PFSK-1 (cell line): ENCODE data around the gene KCNG2.

ENCODE experiments used
- FOXP2 ChIP-seq: optimal IDR thresholded peaks from 2 replicates; pipeline ENCODE3; 2011; ENCODE audit warnings: borderline replicate concordance, control low read depth, inconsistent platforms; ENCODE audit not compliant: insufficient read depth; ENCODE audit errors: extremely low read length, extremely low read depth
- POLR2AphosphoS5 ChIP-seq: IDR thresholded peaks from 2 replicates; pipeline ENCODE4 v1.6.1; 2012; ENCODE audit warnings: low read depth, mild to moderate bottlenecking, control low read depth, low read length, moderate library complexity
- SIN3A ChIP-seq: IDR thresholded peaks from 2 replicates; pipeline ENCODE4 v1.6.1; 2012; ENCODE audit warnings: mild to moderate bottlenecking, low read length, moderate library complexity, borderline replicate concordance; ENCODE audit not compliant: insufficient read depth
- TAF1 ChIP-seq: IDR thresholded peaks from 2 replicates; pipeline ENCODE4 v1.6.1; 2012; ENCODE audit warnings: low read length, control low read depth, borderline replicate concordance; ENCODE audit not compliant: insufficient read depth
- TF ChIP-seq, protein P1 (sequence below), 2 experiments: IDR thresholded peaks; 2 replicates each; pipeline versions ENCODE4 v1.6.1 to v1.8.0; 2011 to 2012; ENCODE audit warnings: low read depth in 2 of 2, low read length in 2 of 2, control low read depth in 1 of 2, inconsistent platforms in 1 of 2, mild to moderate bottlenecking in 1 of 2, moderate library complexity in 1 of 2; ENCODE audit not compliant: insufficient read depth in 1 of 2

KCNG2 gene

GRCh38 chr18:79945118-79946042 lies 147.6 kb downstream of the KCNG2 start:
- no peak for TF ChIP-seq FOXP2
- TF ChIP-seq, protein P1, sequence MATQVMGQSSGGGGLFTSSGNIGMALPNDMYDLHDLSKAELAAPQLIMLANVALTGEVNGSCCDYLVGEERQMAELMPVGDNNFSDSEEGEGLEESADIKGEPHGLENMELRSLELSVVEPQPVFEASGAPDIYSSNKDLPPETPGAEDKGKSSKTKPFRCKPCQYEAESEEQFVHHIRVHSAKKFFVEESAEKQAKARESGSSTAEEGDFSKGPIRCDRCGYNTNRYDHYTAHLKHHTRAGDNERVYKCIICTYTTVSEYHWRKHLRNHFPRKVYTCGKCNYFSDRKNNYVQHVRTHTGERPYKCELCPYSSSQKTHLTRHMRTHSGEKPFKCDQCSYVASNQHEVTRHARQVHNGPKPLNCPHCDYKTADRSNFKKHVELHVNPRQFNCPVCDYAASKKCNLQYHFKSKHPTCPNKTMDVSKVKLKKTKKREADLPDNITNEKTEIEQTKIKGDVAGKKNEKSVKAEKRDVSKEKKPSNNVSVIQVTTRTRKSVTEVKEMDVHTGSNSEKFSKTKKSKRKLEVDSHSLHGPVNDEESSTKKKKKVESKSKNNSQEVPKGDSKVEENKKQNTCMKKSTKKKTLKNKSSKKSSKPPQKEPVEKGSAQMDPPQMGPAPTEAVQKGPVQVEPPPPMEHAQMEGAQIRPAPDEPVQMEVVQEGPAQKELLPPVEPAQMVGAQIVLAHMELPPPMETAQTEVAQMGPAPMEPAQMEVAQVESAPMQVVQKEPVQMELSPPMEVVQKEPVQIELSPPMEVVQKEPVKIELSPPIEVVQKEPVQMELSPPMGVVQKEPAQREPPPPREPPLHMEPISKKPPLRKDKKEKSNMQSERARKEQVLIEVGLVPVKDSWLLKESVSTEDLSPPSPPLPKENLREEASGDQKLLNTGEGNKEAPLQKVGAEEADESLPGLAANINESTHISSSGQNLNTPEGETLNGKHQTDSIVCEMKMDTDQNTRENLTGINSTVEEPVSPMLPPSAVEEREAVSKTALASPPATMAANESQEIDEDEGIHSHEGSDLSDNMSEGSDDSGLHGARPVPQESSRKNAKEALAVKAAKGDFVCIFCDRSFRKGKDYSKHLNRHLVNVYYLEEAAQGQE (IDR thresholded peaks at IDR 0.05; ENCODE audit: insufficient read depth in 1 of 2, low read depth in 2 of 2, low read length in 2 of 2) = no peak
- TF ChIP-seq TAF1 = no peak
- TF ChIP-seq SIN3A = no peak
- no peak for TF ChIP-seq POLR2AphosphoS5

DNA sequence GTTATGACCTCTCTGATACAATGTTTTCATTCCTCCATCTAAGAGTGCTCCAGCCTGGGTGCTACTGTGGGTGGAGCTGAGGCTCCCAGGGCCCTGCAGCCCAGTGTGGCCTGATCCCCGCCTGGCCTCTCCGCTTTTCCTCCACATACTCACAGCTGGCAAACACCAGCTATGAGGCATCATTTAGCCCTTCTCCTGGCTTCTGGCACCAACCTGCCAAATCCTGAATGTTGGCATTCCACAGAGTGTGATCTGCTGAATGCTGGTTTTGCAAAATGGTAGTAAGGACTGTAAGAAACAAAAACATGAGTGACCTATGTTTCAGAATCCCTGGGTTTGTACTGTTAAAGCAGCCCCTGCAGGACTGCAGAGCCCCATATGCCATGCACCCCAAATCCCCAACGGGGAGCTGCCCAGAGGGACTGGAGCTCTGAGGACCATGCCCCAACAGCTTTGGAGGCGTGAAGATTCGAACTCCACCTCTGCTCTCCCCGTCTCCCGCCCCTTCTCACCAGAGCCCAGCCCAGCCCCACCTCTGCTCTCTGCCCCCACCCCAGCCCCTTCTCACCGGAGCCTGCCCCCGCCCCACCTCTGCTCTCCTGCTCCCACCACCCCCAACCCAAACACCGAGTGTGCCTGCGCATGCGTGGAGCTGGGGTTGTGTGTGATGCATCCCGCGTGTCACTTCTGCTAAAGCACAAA lies 149.5 kb downstream of the KCNG2 start:
- TF ChIP-seq POLR2AphosphoS5 = no peak
- TF ChIP-seq, protein P1 (IDR thresholded peaks at IDR 0.05; ENCODE audit: insufficient read depth in 1 of 2, low read depth in 2 of 2, low read length in 2 of 2) = no peak
- TF ChIP-seq FOXP2 = no peak
- TF ChIP-seq SIN3A = no peak
- TF ChIP-seq TAF1 = no peak

DNA sequence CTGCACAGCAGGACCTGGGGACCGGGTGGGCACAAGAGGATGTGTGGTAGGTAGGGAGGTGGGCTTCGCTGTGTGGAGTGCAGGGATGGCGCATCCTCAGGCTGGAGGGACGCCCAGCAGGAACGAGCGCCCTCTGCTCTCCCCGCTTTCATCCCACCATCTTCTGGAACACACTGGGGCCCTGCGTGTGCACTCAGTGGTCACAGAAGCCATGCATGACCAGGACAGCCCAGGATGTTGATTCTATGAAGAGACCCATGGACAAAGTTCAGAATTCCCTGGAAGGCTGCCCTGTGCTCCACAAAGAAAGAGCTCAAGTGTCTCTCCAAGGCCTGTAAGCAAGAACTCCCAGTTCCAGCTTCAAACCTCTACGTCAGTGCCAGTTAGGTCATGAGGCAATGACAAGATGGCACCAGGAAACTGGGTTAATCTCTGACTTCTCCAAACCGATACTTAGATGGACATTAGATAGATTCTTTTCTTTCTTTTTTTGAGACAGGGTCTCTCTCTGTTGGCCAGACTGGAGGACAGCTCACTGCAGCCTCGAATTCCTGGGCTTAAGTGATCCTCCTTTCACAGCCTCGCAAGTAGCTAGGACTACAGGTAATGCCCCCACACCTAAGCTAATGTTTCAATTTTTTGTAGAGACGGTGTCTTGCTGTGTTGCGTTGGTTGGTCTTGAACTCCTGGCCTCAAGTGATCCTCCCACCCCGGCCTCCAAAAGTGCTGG lies 150.3 kb downstream of the KCNG2 start:
- no peak for TF ChIP-seq POLR2AphosphoS5
- TF ChIP-seq SIN3A = no peak
- TF ChIP-seq, protein P1 (IDR thresholded peaks at IDR 0.05; ENCODE audit: insufficient read depth in 1 of 2, low read depth in 2 of 2, low read length in 2 of 2) = no peak
- TF ChIP-seq FOXP2 = no peak
- no peak for TF ChIP-seq TAF1

GRCh38 chr18:79948719-79949411 lies 151.1 kb downstream of the KCNG2 start:
- TF ChIP-seq FOXP2 = no peak
- TF ChIP-seq POLR2AphosphoS5 = no peak
- TF ChIP-seq SIN3A = no peak
- TF ChIP-seq TAF1 = no peak
- TF ChIP-seq, protein P1 (IDR thresholded peaks at IDR 0.05; ENCODE audit: insufficient read depth in 1 of 2, low read depth in 2 of 2, low read length in 2 of 2) = no peak
